HCT116 (cell line): Measurements from ENCODE around the gene RCC1. TPM values are rescaled to one million over a fixed set of nuclear protein-coding genes. Genes with fewer than 3 reads are reported as not detected.

Source experiments
- ATAC-seq: fragments of 200-7000 bp; cut with Tn5 transposase; 2 replicates; pipeline ENCODE4 v1.9.1; 2020; ENCODE audit warnings: mild to moderate bottlenecking, moderate library complexity
- BruUV-seq: library from RNA; stranded (reverse); fragments of 400-500 nt; replicated peaks from 2 replicates; lab custom pipeline; 2021; lab: Mats Ljungman, UMichigan
- CTCF ChIA-PET: fragments of 300-600 bp; sonication (Branson Sonifier 250); formaldehyde crosslinking; loops from one replicate; lab custom pipeline; 2021; ENCODE audit warnings: antibody characterized with exemption; lab: Charles Lee
- POLR2A ChIA-PET: fragments of 300-600, 350-600 bp; sonication (Branson Sonifier 250); formaldehyde crosslinking; loops from one replicate; lab custom pipeline; 2021; ENCODE audit warnings: antibody characterized with exemption; lab: Charles Lee
- RAD21 ChIA-PET, 2 experiments: fragments of 300-600 bp; sonication (Branson Sonifier 250); formaldehyde crosslinking; loops; one replicate each; lab custom pipeline; 2023; ENCODE audit warnings: low total read pairs in 2 of 2; ENCODE audit not compliant: uncharacterized antibody in 2 of 2, unreplicated experiment in 2 of 2, low non-redundant PET in 1 of 2; lab: Charles Lee
- DNase-seq: peaks from one replicate; pipeline ENCODE4 v3.0.0-alpha.2; 2010; ENCODE audit warnings: low read depth, low spot score
- H2AFZ ChIP-seq: fragments of 200-600 bp; shearing (Covaris generic), sonication (generic); 2 replicates; pipeline ENCODE4 v1.6.1; 2017; ENCODE audit warnings: low read depth, mixed run types, mixed read lengths, antibody characterized with exemption, low read length; ENCODE audit not compliant: poor library complexity, severe bottlenecking
- H3K27ac ChIP-seq: 2 replicates; pipeline ENCODE4 v1.5.1; 2012; ENCODE audit warnings: low read depth, low read length
- H3K27me3 ChIP-seq: fragments of 200-600 bp; sonication (generic); 2 replicates; pipeline ENCODE4 v1.6.1; 2016; ENCODE audit warnings: mixed run types, low read length, mixed read lengths; ENCODE audit not compliant: insufficient read depth
- H3K36me3 ChIP-seq, 2 experiments: fragments of 200-500 bp in 1 of 2; fragments of 200-600 bp in 1 of 2; sonication (Bioruptor generic) in 1 of 2; sonication (generic) in 1 of 2; 2 replicates each; pipeline versions ENCODE4 v1.5.1 to v1.6.1; 2014 to 2016; ENCODE audit warnings: low read length in 2 of 2, inconsistent platforms in 1 of 2, mixed read lengths in 1 of 2, mixed run types in 1 of 2; ENCODE audit not compliant: insufficient read depth in 2 of 2, control insufficient read depth in 1 of 2
- H3K4me1 ChIP-seq, 2 experiments: fragments of 200-600 bp in 1 of 2; sonication (generic) in 1 of 2; 2 replicates each; pipeline versions ENCODE4 v1.5.1 to v1.6.1; 2012 to 2017; ENCODE audit warnings: low read length in 2 of 2, inconsistent platforms in 1 of 2, mild to moderate bottlenecking in 1 of 2, mixed read lengths in 1 of 2, mixed run types in 1 of 2, moderate library complexity in 1 of 2; ENCODE audit not compliant: insufficient read depth in 2 of 2, control insufficient read depth in 1 of 2
- H3K4me2 ChIP-seq: fragments of 200-600 bp; sonication (generic); 2 replicates; pipeline ENCODE4 v1.6.1; 2017; ENCODE audit warnings: mixed run types, low read length, mixed read lengths
- H3K4me3 ChIP-seq, 2 experiments: fragments of 200-600 bp in 1 of 2; sonication (generic) in 1 of 2; replicated peaks in 1 of 2; 2 replicates each; pipeline ENCODE4 v1.5.1; 2011 to 2016; ENCODE audit warnings: low read length in 2 of 2, control low read depth in 1 of 2, low read depth in 1 of 2, mild to moderate bottlenecking in 1 of 2, mixed read lengths in 1 of 2, mixed run types in 1 of 2
- H3K79me2 ChIP-seq: fragments of 200-600 bp; sonication (generic); 2 replicates; pipeline ENCODE4 v1.6.1; 2017; ENCODE audit warnings: mild to moderate bottlenecking, mixed run types, low read length, moderate library complexity, mixed read lengths; ENCODE audit not compliant: insufficient read depth
- H3K9ac ChIP-seq: fragments of 200-600 bp; sonication (generic); 2 replicates; pipeline ENCODE4 v1.6.1; 2016; ENCODE audit warnings: low read length, mixed read lengths
- H3K9me2 ChIP-seq: fragments of 200-600 bp; sonication (generic), shearing (Covaris generic); 2 replicates; pipeline ENCODE4 v1.6.1; 2017; ENCODE audit warnings: mixed run types, mild to moderate bottlenecking, moderate library complexity; ENCODE audit not compliant: insufficient read depth
- H3K9me3 ChIP-seq, 2 experiments: fragments of 200-500 bp in 1 of 2; fragments of 200-600 bp in 1 of 2; sonication (Bioruptor generic) in 1 of 2; sonication (generic) in 1 of 2; 2 replicates each; pipeline ENCODE4 v1.6.1; 2014 to 2017; ENCODE audit warnings: low read length in 2 of 2, mixed read lengths in 2 of 2, inconsistent platforms in 1 of 2, low read depth in 1 of 2, mild to moderate bottlenecking in 1 of 2, mixed run types in 1 of 2, moderate library complexity in 1 of 2; ENCODE audit not compliant: control insufficient read depth in 1 of 2, insufficient read depth in 1 of 2
- H4K20me1 ChIP-seq: fragments of 200-600 bp; sonication (generic), shearing (Covaris generic); 2 replicates; pipeline ENCODE4 v1.6.1; 2017; ENCODE audit warnings: mixed run types, mild to moderate bottlenecking, moderate library complexity; ENCODE audit not compliant: insufficient read depth
- CEBPB ChIP-seq: IDR thresholded peaks from 2 replicates; pipeline ENCODE4 v1.6.1; 2012; ENCODE audit warnings: low read depth
- EGR1 ChIP-seq: IDR thresholded peaks from 2 replicates; pipeline ENCODE4 v1.6.1; 2012; ENCODE audit warnings: low read depth
- ELF1 ChIP-seq: IDR thresholded peaks from 2 replicates; pipeline ENCODE4 v1.6.1; 2012; ENCODE audit warnings: low read depth, borderline replicate concordance
- EZH2 ChIP-seq: fragments of 200-600 bp; sonication (generic); IDR thresholded peaks from 2 replicates; pipeline ENCODE4 v1.6.1; 2017; ENCODE audit warnings: antibody characterized with exemption, mixed run types
- EZH2phosphoT487 ChIP-seq: fragments of 200-600 bp; IDR thresholded peaks from 2 replicates; pipeline ENCODE4 v1.6.1; 2018; ENCODE audit warnings: antibody characterized with exemption, borderline replicate concordance
- FOSL1 ChIP-seq: IDR thresholded peaks from 2 replicates; pipeline ENCODE4 v1.6.1; 2012; ENCODE audit warnings: low read depth
- JUND ChIP-seq: IDR thresholded peaks from 2 replicates; pipeline ENCODE4 v1.6.1; 2012
- POLR2A ChIP-seq: IDR thresholded peaks from 2 replicates; pipeline ENCODE4 v1.7.0; 2011; ENCODE audit warnings: borderline replicate concordance; ENCODE audit not compliant: insufficient read depth, insufficient read length; ENCODE audit errors: extremely low read depth
- RAD21 ChIP-seq: IDR thresholded peaks from 2 replicates; pipeline ENCODE4 v1.6.1; 2012; ENCODE audit warnings: low read depth, mild to moderate bottlenecking
- SIN3A ChIP-seq: IDR thresholded peaks from 2 replicates; pipeline ENCODE4 v1.6.1; 2012; ENCODE audit warnings: low read depth
- SP1 ChIP-seq: IDR thresholded peaks from 2 replicates; pipeline ENCODE4 v1.6.1; 2012; ENCODE audit warnings: low read depth
- SRF ChIP-seq: IDR thresholded peaks from 2 replicates; pipeline ENCODE4 v1.6.1; 2012; ENCODE audit warnings: low read depth
- TCF7L2 ChIP-seq: IDR thresholded peaks from 2 replicates; pipeline ENCODE4 v1.7.0; 2011; ENCODE audit warnings: borderline replicate concordance, inconsistent platforms; ENCODE audit not compliant: insufficient read depth, insufficient read length; ENCODE audit errors: extremely low read depth
- intact Hi-C: fragments of 100-400 bp; cut with micrococcal nuclease; formaldehyde crosslinking; loops from 2 replicates; pipeline ENCODE4 v1.10.0; 2022
- total RNA-seq: library from RNA; stranded (reverse); gene quantifications from one replicate; pipeline ENCODE4 v1.2.1, GENCODE V29; 2021; ENCODE audit not compliant: unreplicated experiment
- TF ChIP-seq, protein P1 (sequence below): IDR thresholded peaks from 2 replicates; pipeline ENCODE4 v1.6.1; 2011; ENCODE audit warnings: mild to moderate bottlenecking, low read length, moderate library complexity; ENCODE audit not compliant: insufficient replicate concordance; ENCODE audit errors: extremely low read depth
- TF ChIP-seq, protein P2 (sequence below): IDR thresholded peaks from 2 replicates; pipeline ENCODE4 v1.6.1; 2012; ENCODE audit warnings: low read depth
- TF ChIP-seq, protein P3 (sequence below): IDR thresholded peaks from 2 replicates; pipeline ENCODE4 v1.6.1; 2012

Gene RCC1
- total RNA-seq, 1 experiment from 2014 or later: 124 TPM

GRCh38 chr1:28456078-28456477 is 49.8 kb upstream of the RCC1 start:
- H3K79me2 ChIP-seq: peaks cover 34% of the 10 kb centered on the region; the same call in 1 of the 2 replicates
- no peak overlapping the region for H3K9ac ChIP-seq
- intact Hi-C loops: no loop called here
- peaks cover 9 to 33% of the 10 kb centered on the region in 2 experiments for H3K4me1 ChIP-seq
- H3K27me3 ChIP-seq: no peaks in the 10 kb centered on the region
- DNase-seq (no peak), ATAC-seq (0 out of 2 replicates have a peak, but pooled peaks have one; percentile 27)
- ChIA-PET RAD21 (no interaction called here), POLR2A (no interaction called here), CTCF (no interaction called here)
- no peak overlapping the region for H3K4me2 ChIP-seq
- no peaks in the 10 kb centered on the region for H4K20me1 ChIP-seq
- H3K9me2 ChIP-seq: no peaks in the 10 kb centered on the region
- no TSS peak for BruUV-seq
- TF ChIP-seq, protein P1, sequence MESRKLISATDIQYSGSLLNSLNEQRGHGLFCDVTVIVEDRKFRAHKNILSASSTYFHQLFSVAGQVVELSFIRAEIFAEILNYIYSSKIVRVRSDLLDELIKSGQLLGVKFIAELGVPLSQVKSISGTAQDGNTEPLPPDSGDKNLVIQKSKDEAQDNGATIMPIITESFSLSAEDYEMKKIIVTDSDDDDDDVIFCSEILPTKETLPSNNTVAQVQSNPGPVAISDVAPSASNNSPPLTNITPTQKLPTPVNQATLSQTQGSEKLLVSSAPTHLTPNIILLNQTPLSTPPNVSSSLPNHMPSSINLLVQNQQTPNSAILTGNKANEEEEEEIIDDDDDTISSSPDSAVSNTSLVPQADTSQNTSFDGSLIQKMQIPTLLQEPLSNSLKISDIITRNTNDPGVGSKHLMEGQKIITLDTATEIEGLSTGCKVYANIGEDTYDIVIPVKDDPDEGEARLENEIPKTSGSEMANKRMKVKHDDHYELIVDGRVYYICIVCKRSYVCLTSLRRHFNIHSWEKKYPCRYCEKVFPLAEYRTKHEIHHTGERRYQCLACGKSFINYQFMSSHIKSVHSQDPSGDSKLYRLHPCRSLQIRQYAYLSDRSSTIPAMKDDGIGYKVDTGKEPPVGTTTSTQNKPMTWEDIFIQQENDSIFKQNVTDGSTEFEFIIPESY: no peak
- TF ChIP-seq CEBPB (no peak), SIN3A (no peak), RAD21 (no peak), TCF7L2 (no peak), POLR2A (no peak), JUND (no peak), SRF (no peak), FOSL1 (no peak)
- no peak overlapping the region for H3K27ac ChIP-seq
- H3K4me3 ChIP-seq: no peak overlapping the region
- H3K36me3 ChIP-seq: 0 out of 4 replicates have a peak, but pooled peaks cover 0 to 2% of the 10 kb centered on the region in 2 experiments
- H2AFZ ChIP-seq: no peak overlapping the region
- H3K9me3 ChIP-seq: no peaks in the 10 kb centered on the region

DNA sequence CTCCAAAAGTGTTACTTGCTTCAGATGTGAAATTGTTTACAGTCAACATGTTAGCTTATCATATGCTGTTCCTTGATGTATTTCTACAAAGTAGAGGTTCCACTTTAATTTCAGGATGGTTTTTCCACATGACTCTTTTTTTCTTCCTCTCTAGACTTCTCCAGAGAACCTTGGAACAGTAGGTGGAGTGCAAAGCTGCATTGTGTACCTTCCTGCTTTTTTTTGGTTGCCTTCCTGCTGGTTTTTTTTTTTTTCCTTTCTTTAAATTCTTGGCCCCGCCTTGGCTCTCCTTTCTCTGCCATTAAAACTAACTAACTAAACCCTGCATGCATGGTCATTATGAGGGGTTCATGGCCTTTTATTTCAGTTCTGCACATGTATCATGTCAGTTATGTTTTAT is 48.2 kb upstream of the RCC1 start:
- intact Hi-C loops: no loop called here
- Histone ChIP-seq H3K4me2 (peak overlapping the region; percentile 46), H3K27ac (no peak overlapping the region), H4K20me1 (no peaks in the 10 kb centered on the region), H3K9ac (no peak overlapping the region), H3K4me3 (no peak overlapping the region), H3K9me2 (no peaks in the 10 kb centered on the region), H3K27me3 (no peaks in the 10 kb centered on the region), H3K9me3 (no peaks in the 10 kb centered on the region), H2AFZ (no peak overlapping the region), H3K4me1 (peaks cover 9 to 33% of the 10 kb centered on the region in 2 experiments), H3K36me3 (0 out of 4 replicates have a peak, but pooled peaks cover 0 to 2% of the 10 kb centered on the region in 2 experiments), H3K79me2 (peaks cover 27% of the 10 kb centered on the region; the same call in 1 of the 2 replicates)
- RAD21 ChIA-PET: no interaction called here
- CTCF ChIA-PET: no interaction called here
- ATAC-seq (no peak), DNase-seq (no peak)
- POLR2A ChIA-PET: no interaction called here
- no TSS peak for BruUV-seq
- TF ChIP-seq SP1 (no peak), FOSL1 (no peak), EGR1 (no peak), EZH2 (no peak), RAD21 (no peak), CEBPB (no peak), TCF7L2 (no peak), ELF1 (no peak), EZH2phosphoT487 (no peak), JUND (no peak)
- TF ChIP-seq, protein P2, sequence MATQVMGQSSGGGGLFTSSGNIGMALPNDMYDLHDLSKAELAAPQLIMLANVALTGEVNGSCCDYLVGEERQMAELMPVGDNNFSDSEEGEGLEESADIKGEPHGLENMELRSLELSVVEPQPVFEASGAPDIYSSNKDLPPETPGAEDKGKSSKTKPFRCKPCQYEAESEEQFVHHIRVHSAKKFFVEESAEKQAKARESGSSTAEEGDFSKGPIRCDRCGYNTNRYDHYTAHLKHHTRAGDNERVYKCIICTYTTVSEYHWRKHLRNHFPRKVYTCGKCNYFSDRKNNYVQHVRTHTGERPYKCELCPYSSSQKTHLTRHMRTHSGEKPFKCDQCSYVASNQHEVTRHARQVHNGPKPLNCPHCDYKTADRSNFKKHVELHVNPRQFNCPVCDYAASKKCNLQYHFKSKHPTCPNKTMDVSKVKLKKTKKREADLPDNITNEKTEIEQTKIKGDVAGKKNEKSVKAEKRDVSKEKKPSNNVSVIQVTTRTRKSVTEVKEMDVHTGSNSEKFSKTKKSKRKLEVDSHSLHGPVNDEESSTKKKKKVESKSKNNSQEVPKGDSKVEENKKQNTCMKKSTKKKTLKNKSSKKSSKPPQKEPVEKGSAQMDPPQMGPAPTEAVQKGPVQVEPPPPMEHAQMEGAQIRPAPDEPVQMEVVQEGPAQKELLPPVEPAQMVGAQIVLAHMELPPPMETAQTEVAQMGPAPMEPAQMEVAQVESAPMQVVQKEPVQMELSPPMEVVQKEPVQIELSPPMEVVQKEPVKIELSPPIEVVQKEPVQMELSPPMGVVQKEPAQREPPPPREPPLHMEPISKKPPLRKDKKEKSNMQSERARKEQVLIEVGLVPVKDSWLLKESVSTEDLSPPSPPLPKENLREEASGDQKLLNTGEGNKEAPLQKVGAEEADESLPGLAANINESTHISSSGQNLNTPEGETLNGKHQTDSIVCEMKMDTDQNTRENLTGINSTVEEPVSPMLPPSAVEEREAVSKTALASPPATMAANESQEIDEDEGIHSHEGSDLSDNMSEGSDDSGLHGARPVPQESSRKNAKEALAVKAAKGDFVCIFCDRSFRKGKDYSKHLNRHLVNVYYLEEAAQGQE: no peak
- TF ChIP-seq, protein P3, sequence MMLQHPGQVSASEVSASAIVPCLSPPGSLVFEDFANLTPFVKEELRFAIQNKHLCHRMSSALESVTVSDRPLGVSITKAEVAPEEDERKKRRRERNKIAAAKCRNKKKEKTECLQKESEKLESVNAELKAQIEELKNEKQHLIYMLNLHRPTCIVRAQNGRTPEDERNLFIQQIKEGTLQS: no peak
